Measurements from ENCODE around the gene TSPAN5.
A peak's percentile ranks its signal among the peaks of the same experiment; 100 is the strongest.

The TSPAN5 gene

DNA sequence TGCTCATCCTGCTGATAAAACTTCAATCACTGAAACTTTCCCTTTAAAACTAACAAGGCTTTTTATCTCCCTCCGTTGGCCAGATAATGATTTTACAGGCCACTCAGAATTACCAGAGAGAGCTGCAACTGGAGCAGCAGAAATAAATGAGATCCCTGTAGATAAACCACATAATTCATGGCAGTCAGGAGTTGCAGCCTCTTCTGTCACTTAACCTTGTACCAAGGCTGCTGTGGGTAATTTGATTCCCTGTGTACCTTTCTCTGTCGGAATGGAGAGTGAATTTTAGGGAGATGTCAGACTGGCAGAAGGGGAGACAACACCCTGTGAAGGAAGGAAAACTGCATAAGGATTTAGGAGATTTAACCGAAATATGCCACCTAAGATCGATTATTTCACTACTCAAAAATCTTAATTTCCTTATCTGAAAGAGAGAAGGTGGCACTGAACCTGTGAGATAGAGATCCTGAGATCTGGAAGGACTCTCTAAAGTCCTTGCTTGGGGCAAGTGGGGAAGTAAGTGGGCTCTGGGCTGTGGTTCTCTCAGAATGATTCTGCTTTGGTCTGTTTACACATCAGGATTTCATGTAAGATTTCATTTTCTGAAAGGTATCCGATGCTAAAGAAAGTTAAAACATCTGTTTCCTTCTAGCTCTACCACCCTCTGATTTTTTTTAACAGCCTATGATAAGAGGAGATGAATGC, 14.3 kb upstream of the TSPAN5 start:
- DNase-seq, result no peak

DNA sequence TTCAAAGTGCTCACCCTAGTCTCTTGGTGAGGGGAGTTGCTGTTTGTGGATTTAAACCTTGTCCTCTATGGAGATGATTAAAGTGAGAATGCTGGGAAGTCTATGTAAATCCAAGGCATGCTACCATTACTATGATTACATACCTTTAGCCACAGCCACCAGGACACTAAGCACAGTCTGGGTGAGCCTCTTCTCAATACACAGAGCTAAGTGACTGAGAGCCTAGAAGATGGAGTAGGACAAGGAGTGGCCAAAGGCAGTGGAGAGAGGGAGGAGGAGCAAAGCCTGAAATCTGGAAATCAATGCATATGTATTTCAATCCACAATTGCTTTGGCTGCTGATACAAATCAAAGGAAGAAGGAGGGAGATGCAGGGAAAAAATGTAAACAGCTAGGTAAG, 12.7 kb upstream of the TSPAN5 start:
- no peak for DNase-seq

- DNase-seq, result no peak
Observed at GRCh38 chr4:98670186-98670585, 11.8 kb upstream of the TSPAN5 start.

- no peak for DNase-seq
Observed at GRCh38 chr4:98669577-98669976, 11.2 kb upstream of the TSPAN5 start.

- no peak for DNase-seq
Observed at GRCh38 chr4:98664959-98665358, 6.5 kb upstream of the TSPAN5 start.

GRCh38 chr4:98663226-98664006, 5.0 kb upstream of the TSPAN5 start:
- DNase-seq, result no peak

DNA sequence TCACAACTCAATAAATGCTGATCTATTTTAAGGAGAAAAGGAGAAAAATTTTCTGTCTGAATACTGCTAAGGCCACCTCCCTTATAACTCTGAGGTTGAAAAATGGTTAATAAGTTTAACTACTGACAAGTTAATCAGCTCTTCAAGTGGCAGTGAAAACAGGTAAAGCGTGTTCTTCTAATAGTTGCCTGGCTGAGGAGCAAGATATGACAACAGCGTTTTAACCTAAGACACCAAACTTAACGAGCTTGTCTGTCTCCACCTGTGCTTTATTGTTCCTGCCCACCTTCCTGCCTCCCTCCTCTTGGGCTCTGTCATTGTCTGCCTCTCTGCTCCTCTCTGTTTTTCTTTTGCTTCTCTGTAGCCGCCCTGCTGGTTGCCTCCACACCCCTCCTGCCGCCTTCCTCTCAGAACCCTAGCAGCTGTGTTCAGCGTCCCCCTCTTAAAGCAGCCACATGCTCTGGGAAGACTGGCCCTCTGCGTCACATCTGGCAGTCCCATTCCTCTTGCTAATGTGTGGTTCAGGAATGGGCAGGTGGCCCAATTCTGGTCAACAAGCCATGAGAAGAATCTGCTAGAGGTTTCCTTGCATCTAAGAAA, 4.3 kb upstream of the TSPAN5 start:
- no peak for DNase-seq

DNA sequence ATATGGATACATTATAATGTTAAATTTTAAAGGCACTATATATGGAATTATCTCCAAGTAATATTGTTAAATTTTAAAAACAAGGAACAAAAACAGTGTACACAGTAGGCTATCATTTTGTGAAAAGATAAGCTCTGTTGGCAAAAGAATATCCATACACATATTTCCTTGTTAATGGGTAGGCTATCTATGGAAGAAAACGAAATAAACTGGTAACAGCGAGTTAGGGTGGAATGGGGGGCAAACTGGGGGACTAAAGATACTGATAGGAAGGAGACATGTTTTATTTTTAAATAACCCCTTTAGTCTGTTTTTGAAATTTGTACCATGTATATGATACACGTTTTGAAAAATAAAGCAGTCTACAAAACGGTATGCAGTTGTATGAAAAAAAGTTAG, 3.6 kb upstream of the TSPAN5 start:
- no peak for DNase-seq

- no peak for DNase-seq
Observed at GRCh38 chr4:98661371-98662054, 3.1 kb upstream of the TSPAN5 start.

DNA sequence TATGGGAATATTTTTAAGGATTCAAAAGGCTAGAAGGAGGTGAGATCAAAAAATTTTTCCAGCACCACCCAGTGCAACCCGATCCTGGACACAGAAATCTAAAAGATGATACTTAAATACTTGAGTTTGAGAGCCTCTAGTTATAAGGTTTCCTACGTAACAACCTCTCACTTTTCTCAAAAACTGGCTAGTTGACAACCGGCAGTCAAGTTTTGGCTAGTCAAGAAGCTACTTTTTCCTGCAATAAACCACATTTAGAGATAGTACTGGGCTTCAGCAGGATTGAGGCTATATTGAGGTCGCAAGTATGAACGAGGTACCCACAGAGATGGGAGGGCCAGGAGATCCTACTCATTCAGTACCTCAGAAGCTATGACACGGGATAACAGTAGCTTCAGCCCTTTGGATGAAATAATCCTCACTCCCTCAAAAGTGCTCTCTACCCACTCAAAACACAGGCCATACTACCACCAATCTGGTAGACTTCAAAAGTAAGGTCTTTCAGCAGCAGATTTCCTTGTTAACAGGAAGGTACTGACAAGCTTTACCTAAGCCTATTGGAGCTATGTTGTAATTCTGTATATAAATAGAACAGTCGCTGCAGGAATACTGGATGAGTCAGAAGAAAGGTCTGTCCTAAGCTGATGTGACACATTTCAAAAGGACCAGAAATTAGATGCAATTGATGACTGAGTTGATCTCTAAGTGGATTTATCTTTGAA, 1.5 kb upstream of the TSPAN5 start:
- no peak for DNase-seq

DNA sequence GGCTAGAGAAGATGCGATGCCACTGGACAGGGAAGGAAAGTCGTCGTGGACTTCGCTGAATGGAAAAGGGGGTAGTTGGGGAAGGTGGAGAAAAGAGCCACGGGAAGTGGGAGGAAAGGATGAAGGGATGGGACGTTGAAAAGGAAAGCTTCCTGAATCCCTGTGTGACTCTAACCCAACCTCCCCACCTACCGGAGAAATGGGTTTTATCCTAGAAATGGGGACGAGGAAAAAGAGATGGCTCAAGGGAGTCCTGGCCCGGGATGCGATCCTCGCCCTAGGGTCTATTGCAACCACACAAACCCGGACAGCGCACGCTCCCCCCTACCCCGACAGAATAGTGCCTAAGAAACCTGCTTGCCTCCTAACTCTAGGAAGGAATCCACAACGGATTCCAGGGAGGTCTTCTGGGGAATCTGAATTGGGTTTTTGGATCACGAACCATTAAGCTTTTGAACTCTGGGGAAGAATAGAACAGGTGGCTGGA, 738 bp upstream of the TSPAN5 start:
- peak; percentile 10 for DNase-seq

- DNase-seq, result peak; percentile 45
Observed at GRCh38 chr4:98657531-98658286, 702 bp downstream of the TSPAN5 start.

DNA sequence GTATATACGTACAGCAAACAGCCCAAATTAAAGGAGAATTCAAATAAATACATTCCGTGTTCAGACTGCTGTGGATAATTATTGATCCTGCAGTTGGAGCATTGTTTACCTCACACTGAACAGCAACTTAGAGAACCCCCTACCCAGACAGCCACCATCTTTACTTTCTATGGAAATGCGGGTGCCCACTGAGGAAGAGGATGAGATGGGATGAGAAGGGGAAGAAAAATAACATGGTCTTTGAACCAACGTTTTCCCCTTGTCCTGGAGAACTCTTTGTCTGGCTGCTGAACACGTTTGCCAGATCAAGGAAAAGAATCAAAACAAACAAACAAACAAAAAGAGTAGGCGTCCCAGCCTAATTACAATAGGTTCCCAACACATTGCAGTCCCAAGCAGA, 1.5 kb downstream of the TSPAN5 start:
- no peak for DNase-seq

- DNase-seq, result no peak
Observed at GRCh38 chr4:98656443-98656842, 2.0 kb downstream of the TSPAN5 start.

- no peak for DNase-seq
Observed at GRCh38 chr4:98653890-98654867, 4.2 kb downstream of the TSPAN5 start.

GRCh38 chr4:98652996-98653395, 5.4 kb downstream of the TSPAN5 start:
- no peak for DNase-seq

GRCh38 chr4:98648602-98649001, 9.8 kb downstream of the TSPAN5 start:
- DNase-seq, result no peak

GRCh38 chr4:98646422-98646821, 12.0 kb downstream of the TSPAN5 start:
- no peak for DNase-seq

GRCh38 chr4:98645527-98645926, 12.9 kb downstream of the TSPAN5 start:
- DNase-seq, result no peak

GRCh38 chr4:98643755-98644154, 14.7 kb downstream of the TSPAN5 start:
- DNase-seq, result no peak

DNA sequence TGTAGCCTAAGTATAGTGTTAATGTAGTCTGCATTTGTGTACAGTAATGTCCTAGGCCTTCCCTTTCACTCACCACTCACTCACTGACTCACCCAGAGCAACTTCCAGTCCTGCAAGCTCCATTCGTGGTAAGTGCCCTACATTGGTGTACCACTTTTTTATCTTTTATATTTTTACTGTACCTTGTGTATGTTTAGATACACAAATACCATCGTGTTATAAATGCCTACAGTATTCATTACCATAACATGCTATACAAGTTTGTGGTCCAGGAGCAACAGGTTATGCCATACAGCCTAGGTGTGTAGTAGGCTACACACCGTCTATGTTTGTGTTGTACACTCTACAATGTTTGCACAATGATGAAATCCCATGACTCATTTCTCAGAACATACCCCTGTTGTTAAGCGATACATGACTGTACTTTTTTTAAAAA, 15.4 kb downstream of the TSPAN5 start:
- no peak for DNase-seq

All from NCI-H1694 (cell line).